Esophagus squamous epithelium (tissue), 5 donors: ENCODE results near the gene L3MBTL2. TPM values are rescaled to one million over a fixed set of nuclear protein-coding genes. Genes with fewer than 3 reads are reported as not detected.

Experiments
- DNase-seq: peaks from one replicate; lab custom pipeline; 2025; lab: John Stamatoyannopoulos, UW
- H3K27ac ChIP-seq, 4 donors: fragments of 200-600 bp; sonication (generic); one replicate each; pipeline ENCODE4 v1.5.1; 2016 to 2019; ENCODE audit warnings: mild to moderate bottlenecking in 1 of 4
- H3K27me3 ChIP-seq, 4 donors: fragments of 200-600 bp; sonication (generic); 1 replicate in 3 of 4; 2 replicates in 1 of 4; pipeline versions ENCODE4 v1.5.1 to v1.6.0; 2017 to 2021; ENCODE audit warnings: antibody characterized with exemption in 1 of 4
- H3K36me3 ChIP-seq, 3 donors: fragments of 200-600 bp; sonication (generic); one replicate each; pipeline ENCODE4 v1.5.1; 2016 to 2019
- H3K4me1 ChIP-seq, 3 donors: fragments of 200-600 bp; sonication (generic); one replicate each; pipeline ENCODE4 v1.5.1; 2017 to 2019
- H3K4me3 ChIP-seq, 4 donors: fragments of 200-600 bp; sonication (generic); 1 replicate in 3 of 4; 2 replicates in 1 of 4; pipeline ENCODE4 v1.5.1; 2016 to 2019; ENCODE audit warnings: mild to moderate bottlenecking in 2 of 4, moderate library complexity in 1 of 4
- H3K9me3 ChIP-seq, 3 donors: fragments of 200-600 bp; sonication (generic); one replicate each; pipeline ENCODE4 v1.5.1; 2016 to 2019
- POLR2A ChIP-seq, 4 donors: fragments of 450-650 bp; IDR thresholded peaks; one replicate each; pipeline ENCODE4 v1.6.1; 2017; ENCODE audit warnings: antibody characterized with exemption in 4 of 4, mild to moderate bottlenecking in 4 of 4, moderate library complexity in 3 of 4
- WGBS, 2 donors: methylation state at CpG; one replicate each; pipeline ENCODE4 v1.1.5; 2018; 5-methylcytosine and 5-hydroxymethylcytosine counted together
- intact Hi-C: fragments of 100-400 bp; cut with DNase I; formaldehyde crosslinking; loops from one replicate; pipeline ENCODE4 v1.15.0; 2022
- total RNA-seq, 4 donors: library from RNA; depleted of rRNA; stranded (reverse); fragments of >200 nt; gene quantifications; one replicate each; pipeline ENCODE4 v1.1.0, GENCODE V29; 2016
- TF ChIP-seq, protein P1 (sequence below), 6 experiments: fragments of 450-650 bp in 4 of 6; fragments of 200-600 bp in 2 of 6; sonication (generic) in 2 of 6; IDR thresholded peaks; one replicate each; pipeline ENCODE4 v1.5.1; 2016 to 2019; ENCODE audit warnings: antibody characterized with exemption in 6 of 6, mild to moderate bottlenecking in 4 of 6, moderate library complexity in 4 of 6
- donor health status: DM: yes; HTN: yes; CAD: no.

The L3MBTL2 gene
- total RNA-seq, 4 donors from 2014 or later, result 12.1 to 16.2 (median 14.7) TPM

DNA sequence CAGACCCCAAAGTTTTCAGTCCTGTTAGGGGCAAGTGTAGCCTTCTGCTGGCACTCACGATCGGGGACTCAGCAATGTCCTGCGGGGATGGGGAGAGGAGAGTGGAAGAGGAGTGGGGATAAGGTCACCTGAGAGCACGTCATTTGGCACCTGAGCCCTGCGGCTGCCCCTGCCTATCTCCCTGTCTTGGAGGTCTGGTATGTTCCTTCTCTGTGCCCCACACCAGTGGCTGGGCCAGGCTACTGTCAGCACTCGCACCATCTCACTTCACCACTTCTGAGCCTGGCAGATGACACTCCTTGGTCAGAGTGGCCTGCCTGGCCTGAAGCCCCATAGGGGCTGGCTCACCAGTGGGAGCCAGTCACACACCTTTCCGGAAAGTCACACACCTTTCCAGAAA, 55.8 kb downstream of the L3MBTL2 start:
- no peak overlapping the region for H3K4me3 ChIP-seq
- TF ChIP-seq, protein P1, sequence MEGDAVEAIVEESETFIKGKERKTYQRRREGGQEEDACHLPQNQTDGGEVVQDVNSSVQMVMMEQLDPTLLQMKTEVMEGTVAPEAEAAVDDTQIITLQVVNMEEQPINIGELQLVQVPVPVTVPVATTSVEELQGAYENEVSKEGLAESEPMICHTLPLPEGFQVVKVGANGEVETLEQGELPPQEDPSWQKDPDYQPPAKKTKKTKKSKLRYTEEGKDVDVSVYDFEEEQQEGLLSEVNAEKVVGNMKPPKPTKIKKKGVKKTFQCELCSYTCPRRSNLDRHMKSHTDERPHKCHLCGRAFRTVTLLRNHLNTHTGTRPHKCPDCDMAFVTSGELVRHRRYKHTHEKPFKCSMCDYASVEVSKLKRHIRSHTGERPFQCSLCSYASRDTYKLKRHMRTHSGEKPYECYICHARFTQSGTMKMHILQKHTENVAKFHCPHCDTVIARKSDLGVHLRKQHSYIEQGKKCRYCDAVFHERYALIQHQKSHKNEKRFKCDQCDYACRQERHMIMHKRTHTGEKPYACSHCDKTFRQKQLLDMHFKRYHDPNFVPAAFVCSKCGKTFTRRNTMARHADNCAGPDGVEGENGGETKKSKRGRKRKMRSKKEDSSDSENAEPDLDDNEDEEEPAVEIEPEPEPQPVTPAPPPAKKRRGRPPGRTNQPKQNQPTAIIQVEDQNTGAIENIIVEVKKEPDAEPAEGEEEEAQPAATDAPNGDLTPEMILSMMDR (IDR thresholded peaks at IDR 0.05), result no peak
- TF ChIP-seq POLR2A (IDR thresholded peaks at IDR 0.05), result no peak
- 90 to 99% methylated on average over 6 to 7 of the region's 7 CpGs for WGBS, 2 donors
- H3K27ac ChIP-seq, result no peak overlapping the region
- no peaks in the 10 kb centered on the region for H3K27me3 ChIP-seq
- H3K9me3 ChIP-seq, result no peaks in the 10 kb centered on the region
- no peak for DNase-seq
- H3K4me1 ChIP-seq, result peaks cover 0 to 13% (median 0%) of the 10 kb centered on the region in 3 donors
- H3K36me3 ChIP-seq, result peaks cover 56 to 100% (median 75%) of the 10 kb centered on the region in 3 donors
- intact Hi-C loops, result no loop called here

DNA sequence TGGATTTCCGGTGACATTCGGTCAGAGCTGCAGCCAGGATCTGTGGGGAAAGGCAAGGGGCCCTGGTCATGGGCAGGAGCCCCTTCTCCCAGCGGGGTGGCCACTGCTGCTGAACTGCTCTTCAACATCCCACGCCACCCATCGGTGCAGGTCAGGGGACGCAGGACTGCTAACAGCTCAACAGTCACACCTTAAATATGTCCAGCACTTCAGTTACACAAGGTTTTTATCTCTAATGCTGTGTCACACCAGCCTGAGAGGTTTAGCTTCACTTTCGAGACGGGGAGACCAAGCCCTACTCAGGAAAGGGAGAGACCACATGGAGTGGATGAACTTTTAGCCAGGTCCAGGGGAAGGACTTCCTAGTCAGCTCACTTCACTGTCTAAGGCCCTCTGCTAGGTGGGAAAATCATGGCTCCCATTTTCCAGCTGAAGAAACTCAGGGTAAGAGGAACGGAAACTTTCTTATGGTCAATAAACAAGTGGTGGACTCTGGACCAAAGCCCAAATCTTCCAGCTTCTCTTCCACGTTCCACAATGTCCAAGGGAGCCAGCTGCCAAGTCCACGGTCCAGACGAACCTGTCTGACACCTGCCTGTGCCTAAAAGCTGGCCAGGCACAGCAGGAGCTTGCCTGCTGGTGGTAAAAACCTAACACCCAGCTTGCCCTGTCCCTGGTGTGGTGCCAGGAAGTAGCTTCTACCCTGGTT, 56.6 kb downstream of the L3MBTL2 start:
- intact Hi-C loops, result no loop called here
- Histone ChIP-seq H3K4me3 (no peak overlapping the region), H3K27ac (no peak overlapping the region), H3K9me3 (no peaks in the 10 kb centered on the region), H3K4me1 (peaks cover 0 to 6% (median 0%) of the 10 kb centered on the region in 3 donors), H3K36me3 (peaks cover 53 to 100% (median 73%) of the 10 kb centered on the region in 3 donors), H3K27me3 (no peaks in the 10 kb centered on the region)
- DNase-seq, result no peak
- TF ChIP-seq, protein P1 (IDR thresholded peaks at IDR 0.05), result no peak
- TF ChIP-seq POLR2A (IDR thresholded peaks at IDR 0.05), result no peak
- WGBS, 2 donors, result 85 to 89% methylated on average over 3 to 6 of the region's 12 CpGs

DNA sequence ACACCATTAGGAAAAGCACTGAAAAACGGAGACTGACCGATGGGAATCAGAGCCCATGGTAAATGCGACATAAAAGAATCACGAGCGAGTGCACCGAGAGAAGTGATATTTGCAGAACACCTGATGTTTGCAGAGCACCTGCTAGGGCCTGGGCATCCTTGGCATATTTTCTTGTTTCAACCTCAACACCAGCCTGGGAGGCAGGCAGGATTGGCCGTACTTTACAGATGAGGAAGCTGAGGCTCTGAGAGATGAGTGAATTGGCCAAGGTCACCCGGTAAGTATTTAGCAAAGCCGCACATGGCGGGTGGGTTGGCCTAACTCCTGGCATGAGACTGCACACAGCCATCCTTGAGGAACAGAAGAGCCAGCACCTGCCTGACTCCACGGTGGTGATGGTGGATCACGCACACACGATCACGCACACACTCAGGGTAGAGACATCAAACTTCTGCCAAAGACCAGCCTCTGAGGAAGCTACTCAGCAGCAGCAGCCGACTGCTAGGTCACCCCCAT, 57.2 kb downstream of the L3MBTL2 start:
- intact Hi-C loops, result no loop called here
- 91 to 97% methylated on average over 8 to 10 of the region's 15 CpGs for WGBS, 2 donors
- Histone ChIP-seq H3K27ac (no peak overlapping the region), H3K9me3 (no peaks in the 10 kb centered on the region), H3K4me1 (peaks cover 0 to under 1% (median 0%) of the 10 kb centered on the region in 3 donors), H3K27me3 (no peaks in the 10 kb centered on the region), H3K36me3 (peaks cover 53 to 100% (median 68%) of the 10 kb centered on the region in 3 donors), H3K4me3 (no peak overlapping the region)
- no peak for TF ChIP-seq POLR2A (IDR thresholded peaks at IDR 0.05)
- TF ChIP-seq, protein P1 (IDR thresholded peaks at IDR 0.05), result no peak
- DNase-seq, result no peak

DNA sequence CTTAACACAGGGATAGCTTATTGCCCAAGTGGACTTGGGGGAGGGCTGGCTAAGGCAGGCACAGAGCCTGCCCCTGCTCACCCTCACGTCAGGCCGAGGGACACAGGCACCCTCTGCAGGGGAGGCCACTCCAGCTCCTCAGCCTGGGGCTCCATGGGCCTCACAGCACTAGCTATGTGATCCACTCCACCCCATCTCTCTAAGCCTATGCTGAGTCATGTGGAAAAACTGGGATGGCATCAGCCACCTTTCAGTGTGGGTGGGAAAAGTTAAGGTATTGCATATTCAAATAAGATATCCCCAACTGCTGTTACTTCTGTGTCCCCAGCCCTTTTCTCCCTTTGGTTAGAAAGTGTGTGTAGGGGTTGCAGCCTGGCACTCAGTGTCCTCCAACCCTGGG, 58.6 kb downstream of the L3MBTL2 start:
- Histone ChIP-seq H3K27me3 (no peaks in the 10 kb centered on the region), H3K4me3 (no peak overlapping the region), H3K9me3 (no peaks in the 10 kb centered on the region), H3K27ac (no peak overlapping the region), H3K4me1 (no peaks in the 10 kb centered on the region), H3K36me3 (peaks cover 64 to 100% (median 65%) of the 10 kb centered on the region in 3 donors)
- intact Hi-C loops, result no loop called here
- DNase-seq, result no peak
- 100% methylated on average over 1 of the region's 2 CpGs; no CpG with 5 or more reads in 1 of the 2 donors for WGBS, 2 donors
- TF ChIP-seq POLR2A (IDR thresholded peaks at IDR 0.05), result no peak
- TF ChIP-seq, protein P1 (IDR thresholded peaks at IDR 0.05), result no peak

DNA sequence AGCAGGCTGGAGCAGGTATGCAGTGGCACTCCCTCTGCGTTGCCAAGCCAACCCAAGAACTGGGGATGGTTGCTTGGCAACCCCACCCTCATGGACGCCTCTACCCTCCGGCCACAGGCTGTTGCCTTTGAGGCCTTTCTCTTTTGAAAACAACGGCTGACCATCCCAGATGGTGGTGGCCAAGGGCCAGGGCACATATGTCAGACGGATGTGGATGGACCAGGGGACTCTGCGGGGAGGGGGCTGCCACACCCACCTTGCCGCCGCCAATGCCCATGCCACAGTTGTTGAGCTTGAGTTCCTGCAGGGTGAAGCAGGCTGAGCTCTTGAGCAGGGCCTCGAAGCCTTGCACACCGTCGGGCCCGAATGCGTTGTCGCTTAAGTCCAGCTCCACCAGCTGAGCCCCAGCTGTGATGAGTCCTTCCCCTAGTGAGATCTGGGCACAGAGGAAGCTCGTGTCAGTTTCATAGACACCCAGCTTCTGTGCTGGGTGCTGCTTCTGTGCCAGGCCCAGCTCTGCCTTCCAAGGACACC, 59.4 kb downstream of the L3MBTL2 start:
- 88 to 98% methylated on average over 3 to 8 of the region's 15 CpGs for WGBS, 2 donors
- Histone ChIP-seq H3K36me3 (peaks cover 59 to 100% (median 61%) of the 10 kb centered on the region in 3 donors), H3K9me3 (no peaks in the 10 kb centered on the region), H3K4me3 (no peak overlapping the region), H3K4me1 (no peaks in the 10 kb centered on the region), H3K27me3 (no peaks in the 10 kb centered on the region), H3K27ac (no peak overlapping the region)
- intact Hi-C loops, result no loop called here
- DNase-seq, result no peak
- TF ChIP-seq POLR2A (IDR thresholded peaks at IDR 0.05), result no peak
- TF ChIP-seq, protein P1 (IDR thresholded peaks at IDR 0.05), result no peak
